Transverse colon (tissue), 4 donors: ENCODE measurements around the gene MTERF2. TPM values are rescaled to one million over a fixed set of nuclear protein-coding genes. Genes with fewer than 3 reads are reported as not detected.

Experiments used
- DNase-seq: peaks from one replicate; pipeline ENCODE4 v3.0.0-alpha.2; 2019
- H3K27ac ChIP-seq, 4 donors: fragments of 200-600 bp; sonication (generic); 2 replicates each; pipeline ENCODE4 v1.5.1; 2016 to 2018; ENCODE audit warnings: inconsistent platforms in 4 of 4
- H3K27me3 ChIP-seq: fragments of 200-600 bp; sonication (generic); 2 replicates; pipeline ENCODE4 v1.5.1; 2017; ENCODE audit warnings: inconsistent platforms
- H3K36me3 ChIP-seq, 4 donors: fragments of 200-600 bp; sonication (generic); 2 replicates each; pipeline ENCODE4 v1.5.1; 2017 to 2019; ENCODE audit warnings: inconsistent platforms in 4 of 4
- H3K4me1 ChIP-seq, 4 donors: fragments of 200-600 bp; sonication (generic); 2 replicates each; pipeline ENCODE4 v1.5.1; 2017 to 2020; ENCODE audit warnings: inconsistent platforms in 4 of 4
- H3K4me3 ChIP-seq, 4 donors: fragments of 200-600 bp; sonication (generic); 1 replicate in 1 of 4; 2 replicates in 3 of 4; pipeline versions ENCODE4 v1.5.1 to v1.6.1; 2017 to 2019; ENCODE audit warnings: inconsistent platforms in 4 of 4
- H3K9me3 ChIP-seq, 2 donors: fragments of 200-600 bp; sonication (generic); 2 replicates each; pipeline ENCODE4 v1.5.1; 2017 to 2019; ENCODE audit warnings: inconsistent platforms in 2 of 2
- CTCF ChIP-seq, 5 experiments: fragments of 200-600 bp in 3 of 5; fragments of 450-650 bp in 2 of 5; sonication (generic) in 3 of 5; IDR thresholded peaks; 1 replicate in 2 of 5; 2 replicates in 3 of 5; pipeline ENCODE4 v1.5.1; 2016 to 2017; ENCODE audit warnings: antibody characterized with exemption in 5 of 5, inconsistent platforms in 3 of 5, mild to moderate bottlenecking in 2 of 5, moderate library complexity in 1 of 5
- EP300 ChIP-seq: sonication (generic); formaldehyde crosslinking; IDR thresholded peaks from one replicate; pipeline ENCODE4 v1.6.1; 2017; ENCODE audit warnings: antibody characterized with exemption, low read depth
- POLR2A ChIP-seq: fragments of 450-650 bp; IDR thresholded peaks from one replicate; pipeline ENCODE4 v1.6.1; 2016; ENCODE audit warnings: antibody characterized with exemption, mild to moderate bottlenecking, moderate library complexity
- POLR2AphosphoS5 ChIP-seq, 3 donors: sonication (generic); formaldehyde crosslinking; IDR thresholded peaks; one replicate each; pipeline ENCODE4 v1.6.1; 2016; ENCODE audit warnings: antibody characterized with exemption in 3 of 3
- WGBS, 2 donors: methylation state at CpG; one replicate each; pipeline ENCODE4 v1.1.5; 2018; ENCODE audit warnings: low coverage in 1 of 2; 5-methylcytosine and 5-hydroxymethylcytosine counted together
- in situ Hi-C, 4 donors: fragments of 200-750 bp; cut with MboI; loops; one replicate each; pipeline versions ENCODE4 v1.15.0 to v1.15.1; 2017; ENCODE audit warnings: low sequenced_read_pairs in 3 of 4, low pct_ligation_motif_present in 1 of 4, low pct_unique_long_range_greater_than_20kb in 1 of 4
- intact Hi-C: fragments of 100-400 bp; cut with DNase I; formaldehyde crosslinking; loops from one replicate; pipeline ENCODE4 v1.15.1; 2023; ENCODE audit warnings: low total_unique reads
- total RNA-seq, 4 donors: library from RNA; depleted of rRNA; stranded (reverse); fragments of >200 nt; gene quantifications; one replicate each; pipeline ENCODE4 v1.1.0, GENCODE V29; 2016

Gene MTERF2
- total RNA-seq, 4 donors from 2014 or later = 3.0 to 14.8 (median 8.7) TPM

- no peak for DNase-seq
- intact Hi-C loops = loop anchor here (5.0 kb wide), 1 partner anchor 121 kb away; the partner anchor contains the start of gene CRY1
- no peaks in the 10 kb centered on the region for H3K27me3 ChIP-seq
- H3K36me3 ChIP-seq = peaks cover 0 to 25% (median 12%) of the 10 kb centered on the region in 4 donors
- no peak overlapping the region for H3K27ac ChIP-seq
- H3K4me1 ChIP-seq = peaks cover 6 to 32% (median 17%) of the 10 kb centered on the region in 4 donors
- H3K4me3 ChIP-seq = no peak overlapping the region
- in situ Hi-C loops = no loop called here
- 95% methylated on average over 2 of the region's 2 CpGs; no CpG with 5 or more reads in 1 of the 2 donors for WGBS, 2 donors
- TF ChIP-seq EP300 = no peak
- no peaks in the 10 kb centered on the region for H3K9me3 ChIP-seq
These were observed 15.9 kb downstream of the MTERF2 start for GRCh38 chr12:106971065-106971464.

GRCh38 chr12:106964526-106964925, 22.4 kb downstream of the MTERF2 start:
- Histone ChIP-seq H3K27ac (no peak overlapping the region), H3K27me3 (no peaks in the 10 kb centered on the region), H3K4me3 (no peak overlapping the region), H3K36me3 (peaks cover 0 to 20% (median 8%) of the 10 kb centered on the region in 4 donors), H3K4me1 (peaks cover 0 to 7% (median 0%) of the 10 kb centered on the region in 4 donors), H3K9me3 (no peaks in the 10 kb centered on the region)
- 86 to 94% methylated on average over 2 of the region's 2 CpGs for WGBS, 2 donors
- intact Hi-C loops (no loop called here), in situ Hi-C loops (no loop called here)
- no peak for DNase-seq
- TF ChIP-seq POLR2AphosphoS5 (IDR thresholded peaks at IDR 0.05) (no peak), POLR2A (no peak), CTCF (IDR thresholded peaks at IDR 0.05) (no peak), EP300 (no peak)

GRCh38 chr12:106962286-106962685, 24.7 kb downstream of the MTERF2 start:
- no peak for TF ChIP-seq POLR2A
- TF ChIP-seq CTCF (IDR thresholded peaks at IDR 0.05) = no peak
- no peak for TF ChIP-seq POLR2AphosphoS5 (IDR thresholded peaks at IDR 0.05)
- no peak for TF ChIP-seq EP300
- DNase-seq = no peak
- H3K4me1 ChIP-seq = peaks cover 8 to 27% (median 17%) of the 10 kb centered on the region in 4 donors
- H3K9me3 ChIP-seq = no peaks in the 10 kb centered on the region
- in situ Hi-C loops (no loop called here), intact Hi-C loops (no loop called here)
- H3K4me3 ChIP-seq = no peak overlapping the region
- no peaks in the 10 kb centered on the region for H3K27me3 ChIP-seq
- WGBS, 2 donors = 74 to 89% methylated on average over 3 of the region's 3 CpGs
- no peak overlapping the region for H3K27ac ChIP-seq
- H3K36me3 ChIP-seq = peaks cover 0 to 8% (median 1%) of the 10 kb centered on the region in 4 donors

- Histone ChIP-seq H3K36me3 (peaks cover 0 to 4% (median 0%) of the 10 kb centered on the region in 4 donors), H3K27me3 (no peaks in the 10 kb centered on the region), H3K4me3 (no peak overlapping the region), H3K9me3 (no peaks in the 10 kb centered on the region), H3K27ac (no peak overlapping the region), H3K4me1 (peaks cover 9 to 29% (median 17%) of the 10 kb centered on the region in 4 donors)
- WGBS, 2 donors = 97 to 99% methylated on average over 3 of the region's 3 CpGs
- no peak for DNase-seq
- intact Hi-C loops (no loop called here), in situ Hi-C loops (no loop called here)
- TF ChIP-seq POLR2A (no peak), CTCF (IDR thresholded peaks at IDR 0.05) (no peak)
These were observed 26.5 kb downstream of the MTERF2 start for GRCh38 chr12:106960443-106960842.

GRCh38 chr12:106957583-106957982, 29.4 kb downstream of the MTERF2 start:
- H3K9me3 ChIP-seq = no peaks in the 10 kb centered on the region
- in situ Hi-C loops = no loop called here
- peaks cover 0 to 4% (median 0%) of the 10 kb centered on the region in 4 donors for H3K36me3 ChIP-seq
- H3K4me1 ChIP-seq = peaks cover 9 to 47% (median 28%) of the 10 kb centered on the region in 4 donors
- no peaks in the 10 kb centered on the region for H3K27me3 ChIP-seq
- H3K4me3 ChIP-seq = peak overlapping the region in 3 of 4 donors; percentile 84 to 95 (median 89)
- no peak for DNase-seq
- 13 to 40% methylated on average over 1 of the region's 1 CpG for WGBS, 2 donors
- peak overlapping the region in 1 of 4 donors; percentile 96 for H3K27ac ChIP-seq
- TF ChIP-seq POLR2AphosphoS5 (IDR thresholded peaks at IDR 0.05) (no peak), CTCF (IDR thresholded peaks at IDR 0.05) (no peak), EP300 (no peak), POLR2A (no peak)
- intact Hi-C loops = loop anchor here (10.0 kb wide), 1 partner anchor 1607 kb away; the partner anchor contains the start of genes ISCU and SART3
